Kidney (tissue), 14 donors: ENCODE measurements around the gene SLC2A5. TPM values are rescaled to one million over a fixed set of nuclear protein-coding genes. Genes with fewer than 3 reads are reported as not detected.

Source experiments
- DNase-seq, 5 donors: peaks; one replicate each; pipeline ENCODE4 v3.0.0-alpha.2; 2013 to 2020
- FAIRE-seq: peaks from 2 replicates; lab custom pipeline; 2012; peaks lifted over from hg19 to GRCh38; lab: Jason Lieb, UNC
- H3K27ac ChIP-seq, 2 donors: one replicate each; pipeline ENCODE4 v1.7.0; 2013; ENCODE audit warnings: low read depth in 2 of 2, low read length in 2 of 2, inconsistent platforms in 1 of 2
- H3K27me3 ChIP-seq: one replicate; pipeline ENCODE4 v1.7.1; 2013; ENCODE audit warnings: low read length, inconsistent platforms; ENCODE audit not compliant: control insufficient read depth, insufficient read depth
- H3K36me3 ChIP-seq, 3 donors: one replicate each; pipeline versions ENCODE4 v1.7.0 to v1.7.1; 2013; ENCODE audit warnings: low read length in 3 of 3, control low read depth in 1 of 3, inconsistent platforms in 1 of 3; ENCODE audit not compliant: insufficient read depth in 3 of 3, control insufficient read depth in 2 of 3
- H3K4me1 ChIP-seq, 3 donors: one replicate each; pipeline versions ENCODE4 v1.7.0 to v1.7.1; 2013; ENCODE audit warnings: low read length in 3 of 3, inconsistent platforms in 1 of 3, low read depth in 1 of 3; ENCODE audit not compliant: control insufficient read depth in 2 of 3, insufficient read depth in 2 of 3
- H3K4me3 ChIP-seq, 3 donors: one replicate each; pipeline versions ENCODE4 v1.7.0 to v1.8.1; 2013; ENCODE audit warnings: low read length in 3 of 3, control low read depth in 1 of 3, inconsistent platforms in 1 of 3
- H3K9ac ChIP-seq, 3 donors: one replicate each; pipeline versions ENCODE4 v1.7.0 to v1.7.1; 2013; ENCODE audit warnings: low read length in 3 of 3, control low read depth in 1 of 3, inconsistent platforms in 1 of 3
- H3K9me3 ChIP-seq, 3 donors: one replicate each; pipeline versions ENCODE4 v1.7.0 to v1.7.1; 2013; ENCODE audit warnings: low read length in 3 of 3, control low read depth in 1 of 3, inconsistent platforms in 1 of 3; ENCODE audit not compliant: control insufficient read depth in 2 of 3, insufficient read depth in 1 of 3
- CTCF ChIP-seq: IDR thresholded peaks from 3 replicates; pipeline ENCODE4 v1.5.1; 2012; ENCODE audit warnings: mild to moderate bottlenecking, moderate library complexity, borderline replicate concordance; ENCODE audit not compliant: insufficient read depth; ENCODE audit errors: extremely low read depth
- intact Hi-C: fragments of 100-400 bp; cut with DNase I; formaldehyde crosslinking; loops from one replicate; pipeline ENCODE4 v1.11.1; 2022
- polyA plus RNA-seq: library from polyadenylated mRNA; stranded (reverse); fragments of 350-450 nt; fragmentation: Illumina TruSeq; extraction: RNeasy Lipid Tissue Mini Kit (QIAGEN cat#74804); gene quantifications from one replicate; pipeline ENCODE4 v1.2.3, GENCODE V29; 2014; ENCODE audit warnings: low read depth, low replicate concordance; ENCODE audit not compliant: insufficient read depth
- total RNA-seq: library from RNA; stranded (reverse); fragmentation: NEBNext Ultra II Directional; extraction: Animal tissue kit (Norgen Biotek cat#: 25700); gene quantifications from one replicate; pipeline ENCODE4 v1.2.1, GENCODE V29; 2021
- donor health status: control.
- donor health status: control.
- donor health status: control.
- donor health status: control.
- donor health status: control.
- donor health status: DM: yes; HTN: yes; CAD: no.
- donor health status: Normal renal cell carcinoma (clear cell type).

Gene SLC2A5
- total and polyA plus RNA-seq, 2 donors from 2014 or later: 6.4 to 9.0 TPM

- no peak for TF ChIP-seq CTCF
- peaks cover 0 to 6% (median 0%) of the 10 kb centered on the region in 3 donors for H3K4me1 ChIP-seq
- intact Hi-C loops: no loop called here
- DNase-seq (no peak), FAIRE-seq (no peak)
- H3K27ac ChIP-seq: no peak overlapping the region
- no peak overlapping the region for H3K9ac ChIP-seq
- no peaks in the 10 kb centered on the region for H3K27me3 ChIP-seq
- H3K4me3 ChIP-seq: no peak overlapping the region
- no peaks in the 10 kb centered on the region for H3K36me3 ChIP-seq
- H3K9me3 ChIP-seq: no peaks in the 10 kb centered on the region
Observed at GRCh38 chr1:9070486-9070885, 1.1 kb upstream of the SLC2A5 start.

GRCh38 chr1:9068981-9069325, 482 bp downstream of the SLC2A5 start:
- TF ChIP-seq CTCF: no peak
- no peaks in the 10 kb centered on the region for H3K9me3 ChIP-seq
- no peak for DNase-seq
- no peak for FAIRE-seq
- peak overlapping the region in 2 of 3 donors; percentile 3 to 52 for H3K4me3 ChIP-seq
- intact Hi-C loops: no loop called here
- peak overlapping the region in 1 of 3 donors; percentile 2 for H3K9ac ChIP-seq
- peak overlapping the region in 1 of 2 donors; percentile 42 for H3K27ac ChIP-seq
- H3K36me3 ChIP-seq: no peaks in the 10 kb centered on the region
- no peaks in the 10 kb centered on the region for H3K27me3 ChIP-seq
- peaks cover 0 to 6% (median 0%) of the 10 kb centered on the region in 3 donors for H3K4me1 ChIP-seq

- FAIRE-seq (no peak), DNase-seq (peak in 1 of 5 donors; percentile 46)
- Histone ChIP-seq H3K4me3 (no peak overlapping the region), H3K9me3 (no peaks in the 10 kb centered on the region), H3K36me3 (no peaks in the 10 kb centered on the region), H3K27me3 (no peaks in the 10 kb centered on the region), H3K4me1 (peaks cover 0 to 6% (median 0%) of the 10 kb centered on the region in 3 donors), H3K9ac (no peak overlapping the region), H3K27ac (no peak overlapping the region)
- no peak for TF ChIP-seq CTCF
- intact Hi-C loops: no loop called here
Observed at GRCh38 chr1:9066945-9067807, 2.3 kb downstream of the SLC2A5 start.
